Breast epithelium (tissue), 3 donors: ENCODE results near the gene STARD5.

Experiments used
- CTCF ChIP-seq, 3 donors: fragments of 450-650 bp; IDR thresholded peaks; one replicate each; pipeline ENCODE4 v1.5.1; 2016 to 2017; ENCODE audit warnings: antibody characterized with exemption in 3 of 3, mild to moderate bottlenecking in 3 of 3, moderate library complexity in 3 of 3
- POLR2A ChIP-seq: fragments of 450-650 bp; IDR thresholded peaks from one replicate; pipeline ENCODE4 v1.6.1; 2016; ENCODE audit warnings: antibody characterized with exemption, mild to moderate bottlenecking, moderate library complexity

- TF ChIP-seq CTCF (IDR thresholded peaks at IDR 0.05): no peak
- TF ChIP-seq POLR2A: no peak
Observed at GRCh38 chr15:81347910-81348309, 24.0 kb upstream of the STARD5 start.
